ENCODE measurements around the gene HIBCH.
A peak's percentile ranks its signal among the peaks of the same experiment; 100 is the strongest.

The HIBCH gene

GRCh38 chr2:190190507-190191162 is 129.0 kb downstream of the HIBCH start:
- 94% methylated on average over 2 of the region's 3 CpGs for WGBS
- no peak overlapping the region for H3K4me2 ChIP-seq (ENCODE audit: low read length, poor library complexity, severe bottlenecking)

GRCh38 chr2:190188289-190188688 is 131.3 kb downstream of the HIBCH start:
- H3K4me2 ChIP-seq (ENCODE audit: low read length, poor library complexity, severe bottlenecking): no peak overlapping the region
- H3K14ac ChIP-seq (ENCODE audit: low read length in 2 of 2): no peak overlapping the region
- H2AFZ ChIP-seq (ENCODE audit: low read depth, low read length): no peak overlapping the region
- no peak overlapping the region for H3K23ac ChIP-seq (ENCODE audit: low read length in 2 of 2)
- H3K79me1 ChIP-seq (replicated peaks; ENCODE audit: low read length, poor library complexity, severe bottlenecking): no peaks in the 10 kb centered on the region
- H2AK5ac ChIP-seq (ENCODE audit: low read length, severe bottlenecking): no peak overlapping the region
- no peak overlapping the region for H3K4ac ChIP-seq (ENCODE audit: low read depth in 1 of 2, low read length in 2 of 2)
- no peaks in the 10 kb centered on the region for H3K27me3 ChIP-seq (ENCODE audit: control insufficient read depth in 1 of 2, insufficient read depth in 1 of 2, low read length in 2 of 2)
- no peak overlapping the region for H2BK12ac ChIP-seq (ENCODE audit: low read length in 2 of 2)
- H4K91ac ChIP-seq (ENCODE audit: low read length): no peak overlapping the region
- peaks cover 0 to 6% of the 10 kb centered on the region in 2 experiments for H3K36me3 ChIP-seq (ENCODE audit: control insufficient read depth in 1 of 2, insufficient read depth in 2 of 2, low read depth in 1 of 2, low read length in 2 of 2)
- no peaks in the 10 kb centered on the region for H3K4me1 ChIP-seq (ENCODE audit: control insufficient read depth, insufficient read depth, low read depth, low read length)
- H3K27ac ChIP-seq (ENCODE audit: low read length, poor library complexity, severe bottlenecking): no peak overlapping the region
- no peak overlapping the region for H3K9ac ChIP-seq (ENCODE audit: low read length)
- no peak overlapping the region for H2BK15ac ChIP-seq (ENCODE audit: low read depth, poor library complexity, severe bottlenecking)
- no peak overlapping the region for H3K4me3 ChIP-seq (ENCODE audit: insufficient read depth in 1 of 2, low read depth in 1 of 2, low read length in 2 of 2)
- no peak overlapping the region for H4K8ac ChIP-seq (ENCODE audit: low read length)
- no CpG with 5 or more reads among the region's 1 CpG for WGBS
- H3K9me3 ChIP-seq (ENCODE audit: control insufficient read depth, low read length): no peaks in the 10 kb centered on the region
- no peak overlapping the region for H2BK120ac ChIP-seq (ENCODE audit: low read depth, low read length)
- H2BK5ac ChIP-seq (ENCODE audit: low read depth, low read length, poor library complexity, severe bottlenecking): no peak overlapping the region
- no peak overlapping the region for H3K18ac ChIP-seq (ENCODE audit: low read depth in 1 of 2, low read length in 2 of 2)
- DNase-seq: no peak

More at GRCh38 chr2:190190507-190191162, 129.0 kb downstream of the HIBCH start:
- H2BK120ac ChIP-seq (ENCODE audit: low read depth, low read length): no peak overlapping the region
- H2BK5ac ChIP-seq (ENCODE audit: low read depth, low read length, poor library complexity, severe bottlenecking): no peak overlapping the region
- H3K4me1 ChIP-seq (ENCODE audit: control insufficient read depth, insufficient read depth, low read depth, low read length): no peaks in the 10 kb centered on the region
- no peak overlapping the region for H3K23ac ChIP-seq (ENCODE audit: low read length in 2 of 2)
- H4K91ac ChIP-seq (ENCODE audit: low read length): no peak overlapping the region
- no peak overlapping the region for H4K8ac ChIP-seq (ENCODE audit: low read length)
- no peak for DNase-seq
- H3K18ac ChIP-seq (ENCODE audit: low read depth in 1 of 2, low read length in 2 of 2): no peak overlapping the region
- H2AK5ac ChIP-seq (ENCODE audit: low read length, severe bottlenecking): no peak overlapping the region
- H2AFZ ChIP-seq (ENCODE audit: low read depth, low read length): no peak overlapping the region
- no peaks in the 10 kb centered on the region for H3K27me3 ChIP-seq (ENCODE audit: control insufficient read depth in 1 of 2, insufficient read depth in 1 of 2, low read length in 2 of 2)
- H3K79me1 ChIP-seq (replicated peaks; ENCODE audit: low read length, poor library complexity, severe bottlenecking): no peaks in the 10 kb centered on the region
- H3K36me3 ChIP-seq (ENCODE audit: control insufficient read depth in 1 of 2, insufficient read depth in 2 of 2, low read depth in 1 of 2, low read length in 2 of 2): peaks cover 0 to 15% of the 10 kb centered on the region in 2 experiments
- no peak overlapping the region for H3K14ac ChIP-seq (ENCODE audit: low read length in 2 of 2)
- H2BK12ac ChIP-seq (ENCODE audit: low read length in 2 of 2): no peak overlapping the region
- no peak overlapping the region for H3K9ac ChIP-seq (ENCODE audit: low read length)
- H3K4me3 ChIP-seq (ENCODE audit: insufficient read depth in 1 of 2, low read depth in 1 of 2, low read length in 2 of 2): no peak overlapping the region
- no peak overlapping the region for H3K27ac ChIP-seq (ENCODE audit: low read length, poor library complexity, severe bottlenecking)
- no peak overlapping the region for H3K4ac ChIP-seq (ENCODE audit: low read depth in 1 of 2, low read length in 2 of 2)
- H2BK15ac ChIP-seq (ENCODE audit: low read depth, poor library complexity, severe bottlenecking): no peak overlapping the region
- no peaks in the 10 kb centered on the region for H3K9me3 ChIP-seq (ENCODE audit: control insufficient read depth, low read length)

DNA sequence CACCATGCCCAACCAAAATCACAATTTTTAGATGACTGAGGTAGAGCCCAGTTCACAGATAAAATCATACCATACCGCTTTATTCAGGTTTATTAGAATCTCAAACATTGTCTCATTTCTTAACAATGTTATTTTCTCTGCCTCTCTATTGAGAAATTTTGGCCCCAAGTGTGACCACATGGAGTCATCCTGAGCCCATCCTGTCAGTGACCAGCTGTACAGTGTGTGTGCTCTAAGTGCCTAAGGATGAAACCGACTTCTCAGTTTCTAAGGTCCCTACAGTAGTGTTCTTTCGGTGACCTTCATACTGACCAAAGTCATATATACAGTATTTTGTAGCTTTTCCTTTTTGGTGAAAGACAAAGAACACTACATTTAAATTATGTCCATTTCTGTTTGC is 133.4 kb downstream of the HIBCH start:
- H3K4me1 ChIP-seq (ENCODE audit: control insufficient read depth, insufficient read depth, low read depth, low read length): no peaks in the 10 kb centered on the region
- H2BK15ac ChIP-seq (ENCODE audit: low read depth, poor library complexity, severe bottlenecking): no peak overlapping the region
- no peak overlapping the region for H2BK120ac ChIP-seq (ENCODE audit: low read depth, low read length)
- H2BK5ac ChIP-seq (ENCODE audit: low read depth, low read length, poor library complexity, severe bottlenecking): no peak overlapping the region
- no peak overlapping the region for H3K14ac ChIP-seq (ENCODE audit: low read length in 2 of 2)
- no peak overlapping the region for H3K23ac ChIP-seq (ENCODE audit: low read length in 2 of 2)
- H3K9ac ChIP-seq (ENCODE audit: low read length): peak overlapping the region; percentile 21
- H2AK5ac ChIP-seq (ENCODE audit: low read length, severe bottlenecking): no peak overlapping the region
- no peak overlapping the region for H3K27ac ChIP-seq (ENCODE audit: low read length, poor library complexity, severe bottlenecking)
- no peak overlapping the region for H3K4ac ChIP-seq (ENCODE audit: low read depth in 1 of 2, low read length in 2 of 2)
- no peak for DNase-seq
- no peak overlapping the region for H3K18ac ChIP-seq (ENCODE audit: low read depth in 1 of 2, low read length in 2 of 2)
- no peak overlapping the region for H3K4me2 ChIP-seq (ENCODE audit: low read length, poor library complexity, severe bottlenecking)
- no peak overlapping the region for H2BK12ac ChIP-seq (ENCODE audit: low read length in 2 of 2)
- H4K91ac ChIP-seq (ENCODE audit: low read length): no peak overlapping the region
- no peak overlapping the region for H2AFZ ChIP-seq (ENCODE audit: low read depth, low read length)
- no peaks in the 10 kb centered on the region for H3K9me3 ChIP-seq (ENCODE audit: control insufficient read depth, low read length)
- WGBS: 100% methylated on average over 1 of the region's 3 CpGs
- no peak overlapping the region for H3K4me3 ChIP-seq (ENCODE audit: insufficient read depth in 1 of 2, low read depth in 1 of 2, low read length in 2 of 2)
- peaks cover 0 to 6% of the 10 kb centered on the region in 2 experiments for H3K36me3 ChIP-seq (ENCODE audit: control insufficient read depth in 1 of 2, insufficient read depth in 2 of 2, low read depth in 1 of 2, low read length in 2 of 2)
- no peaks in the 10 kb centered on the region for H3K27me3 ChIP-seq (ENCODE audit: control insufficient read depth in 1 of 2, insufficient read depth in 1 of 2, low read length in 2 of 2)
- no peak overlapping the region for H4K8ac ChIP-seq (ENCODE audit: low read length)
- H3K79me1 ChIP-seq (replicated peaks; ENCODE audit: low read length, poor library complexity, severe bottlenecking): no peaks in the 10 kb centered on the region

DNA sequence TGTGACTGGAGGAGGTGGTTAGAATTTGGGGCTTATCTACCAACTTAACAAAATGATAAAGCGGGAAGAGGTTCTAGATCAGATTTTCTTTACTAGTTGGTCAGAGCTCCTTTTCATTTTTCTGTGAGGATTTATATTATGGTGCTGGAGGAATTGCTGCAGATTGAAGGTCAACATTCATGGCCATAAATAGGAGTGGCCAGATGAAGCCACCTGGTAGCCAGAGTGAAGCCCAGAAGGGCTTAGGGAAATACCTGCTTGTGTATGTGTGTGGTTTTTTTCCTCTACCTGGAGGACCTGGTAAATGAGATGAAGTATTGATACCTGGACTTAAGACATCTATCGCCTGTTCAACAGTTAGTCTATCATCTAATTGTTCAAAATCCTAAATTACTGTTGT is 134.2 kb downstream of the HIBCH start:
- Histone ChIP-seq H3K14ac (ENCODE audit: low read length in 2 of 2) (no peak overlapping the region), H3K9ac (ENCODE audit: low read length) (no peak overlapping the region), H4K91ac (ENCODE audit: low read length) (no peak overlapping the region), H2BK12ac (ENCODE audit: low read length in 2 of 2) (no peak overlapping the region), H3K4me3 (ENCODE audit: insufficient read depth in 1 of 2, low read depth in 1 of 2, low read length in 2 of 2) (no peak overlapping the region), H3K18ac (ENCODE audit: low read depth in 1 of 2, low read length in 2 of 2) (no peak overlapping the region), H4K8ac (ENCODE audit: low read length) (no peak overlapping the region), H3K27me3 (ENCODE audit: control insufficient read depth in 1 of 2, insufficient read depth in 1 of 2, low read length in 2 of 2) (no peaks in the 10 kb centered on the region), H3K4me1 (ENCODE audit: control insufficient read depth, insufficient read depth, low read depth, low read length) (peaks cover 6% of the 10 kb centered on the region), H3K4me2 (ENCODE audit: low read length, poor library complexity, severe bottlenecking) (no peak overlapping the region), H2BK120ac (ENCODE audit: low read depth, low read length) (no peak overlapping the region), H2AFZ (ENCODE audit: low read depth, low read length) (no peak overlapping the region), H3K9me3 (ENCODE audit: control insufficient read depth, low read length) (no peaks in the 10 kb centered on the region), H3K79me1 (replicated peaks; ENCODE audit: low read length, poor library complexity, severe bottlenecking) (no peaks in the 10 kb centered on the region), H3K4ac (ENCODE audit: low read depth in 1 of 2, low read length in 2 of 2) (no peak overlapping the region), H2AK5ac (ENCODE audit: low read length, severe bottlenecking) (no peak overlapping the region), H2BK5ac (ENCODE audit: low read depth, low read length, poor library complexity, severe bottlenecking) (no peak overlapping the region), H3K23ac (ENCODE audit: low read length in 2 of 2) (no peak overlapping the region), H2BK15ac (ENCODE audit: low read depth, poor library complexity, severe bottlenecking) (no peak overlapping the region), H3K27ac (ENCODE audit: low read length, poor library complexity, severe bottlenecking) (no peak overlapping the region), H3K36me3 (ENCODE audit: control insufficient read depth in 1 of 2, insufficient read depth in 2 of 2, low read depth in 1 of 2, low read length in 2 of 2) (peaks cover 0 to 6% of the 10 kb centered on the region in 2 experiments)
- DNase-seq: no peak
- WGBS: 93% methylated on average over 1 of the region's 2 CpGs

Measured in mesenchymal stem cell (in vitro differentiated cells and primary cell).